HCT116 (cell line): ENCODE data around the gene PLEKHA5. TPM values are rescaled to one million over a fixed set of nuclear protein-coding genes. Genes with fewer than 3 reads are reported as not detected.

ENCODE experiments used
- ATAC-seq: fragments of 200-7000 bp; cut with Tn5 transposase; 2 replicates; pipeline ENCODE4 v1.9.1; 2020; ENCODE audit warnings: mild to moderate bottlenecking, moderate library complexity
- BruUV-seq: library from RNA; stranded (reverse); fragments of 400-500 nt; replicated peaks from 2 replicates; lab custom pipeline; 2021; lab: Mats Ljungman, UMichigan
- CTCF ChIA-PET: fragments of 300-600 bp; sonication (Branson Sonifier 250); formaldehyde crosslinking; loops from one replicate; lab custom pipeline; 2021; ENCODE audit warnings: antibody characterized with exemption; lab: Charles Lee
- POLR2A ChIA-PET: fragments of 300-600, 350-600 bp; sonication (Branson Sonifier 250); formaldehyde crosslinking; loops from one replicate; lab custom pipeline; 2021; ENCODE audit warnings: antibody characterized with exemption; lab: Charles Lee
- RAD21 ChIA-PET, 2 experiments: fragments of 300-600 bp; sonication (Branson Sonifier 250); formaldehyde crosslinking; loops; one replicate each; lab custom pipeline; 2023; ENCODE audit warnings: low total read pairs in 2 of 2; ENCODE audit not compliant: uncharacterized antibody in 2 of 2, unreplicated experiment in 2 of 2, low non-redundant PET in 1 of 2; lab: Charles Lee
- DNase-seq: peaks from one replicate; pipeline ENCODE4 v3.0.0-alpha.2; 2010; ENCODE audit warnings: low read depth, low spot score
- H2AFZ ChIP-seq: fragments of 200-600 bp; shearing (Covaris generic), sonication (generic); 2 replicates; pipeline ENCODE4 v1.6.1; 2017; ENCODE audit warnings: low read depth, mixed run types, mixed read lengths, antibody characterized with exemption, low read length; ENCODE audit not compliant: poor library complexity, severe bottlenecking
- H3K27ac ChIP-seq: 2 replicates; pipeline ENCODE4 v1.5.1; 2012; ENCODE audit warnings: low read depth, low read length
- H3K27me3 ChIP-seq: fragments of 200-600 bp; sonication (generic); 2 replicates; pipeline ENCODE4 v1.6.1; 2016; ENCODE audit warnings: mixed run types, low read length, mixed read lengths; ENCODE audit not compliant: insufficient read depth
- H3K36me3 ChIP-seq, 2 experiments: fragments of 200-500 bp in 1 of 2; fragments of 200-600 bp in 1 of 2; sonication (Bioruptor generic) in 1 of 2; sonication (generic) in 1 of 2; 2 replicates each; pipeline versions ENCODE4 v1.5.1 to v1.6.1; 2014 to 2016; ENCODE audit warnings: low read length in 2 of 2, inconsistent platforms in 1 of 2, mixed read lengths in 1 of 2, mixed run types in 1 of 2; ENCODE audit not compliant: insufficient read depth in 2 of 2, control insufficient read depth in 1 of 2
- H3K4me1 ChIP-seq, 2 experiments: fragments of 200-600 bp in 1 of 2; sonication (generic) in 1 of 2; 2 replicates each; pipeline versions ENCODE4 v1.5.1 to v1.6.1; 2012 to 2017; ENCODE audit warnings: low read length in 2 of 2, inconsistent platforms in 1 of 2, mild to moderate bottlenecking in 1 of 2, mixed read lengths in 1 of 2, mixed run types in 1 of 2, moderate library complexity in 1 of 2; ENCODE audit not compliant: insufficient read depth in 2 of 2, control insufficient read depth in 1 of 2
- H3K4me2 ChIP-seq: fragments of 200-600 bp; sonication (generic); 2 replicates; pipeline ENCODE4 v1.6.1; 2017; ENCODE audit warnings: mixed run types, low read length, mixed read lengths
- H3K4me3 ChIP-seq, 2 experiments: fragments of 200-600 bp in 1 of 2; sonication (generic) in 1 of 2; replicated peaks in 1 of 2; 2 replicates each; pipeline ENCODE4 v1.5.1; 2011 to 2016; ENCODE audit warnings: low read length in 2 of 2, control low read depth in 1 of 2, low read depth in 1 of 2, mild to moderate bottlenecking in 1 of 2, mixed read lengths in 1 of 2, mixed run types in 1 of 2
- H3K79me2 ChIP-seq: fragments of 200-600 bp; sonication (generic); 2 replicates; pipeline ENCODE4 v1.6.1; 2017; ENCODE audit warnings: mild to moderate bottlenecking, mixed run types, low read length, moderate library complexity, mixed read lengths; ENCODE audit not compliant: insufficient read depth
- H3K9ac ChIP-seq: fragments of 200-600 bp; sonication (generic); 2 replicates; pipeline ENCODE4 v1.6.1; 2016; ENCODE audit warnings: low read length, mixed read lengths
- H3K9me2 ChIP-seq: fragments of 200-600 bp; sonication (generic), shearing (Covaris generic); 2 replicates; pipeline ENCODE4 v1.6.1; 2017; ENCODE audit warnings: mixed run types, mild to moderate bottlenecking, moderate library complexity; ENCODE audit not compliant: insufficient read depth
- H3K9me3 ChIP-seq, 2 experiments: fragments of 200-500 bp in 1 of 2; fragments of 200-600 bp in 1 of 2; sonication (Bioruptor generic) in 1 of 2; sonication (generic) in 1 of 2; 2 replicates each; pipeline ENCODE4 v1.6.1; 2014 to 2017; ENCODE audit warnings: low read length in 2 of 2, mixed read lengths in 2 of 2, inconsistent platforms in 1 of 2, low read depth in 1 of 2, mild to moderate bottlenecking in 1 of 2, mixed run types in 1 of 2, moderate library complexity in 1 of 2; ENCODE audit not compliant: control insufficient read depth in 1 of 2, insufficient read depth in 1 of 2
- H4K20me1 ChIP-seq: fragments of 200-600 bp; sonication (generic), shearing (Covaris generic); 2 replicates; pipeline ENCODE4 v1.6.1; 2017; ENCODE audit warnings: mixed run types, mild to moderate bottlenecking, moderate library complexity; ENCODE audit not compliant: insufficient read depth
- ATF3 ChIP-seq: IDR thresholded peaks from 2 replicates; pipeline ENCODE4 v1.6.1; 2012
- CEBPB ChIP-seq: IDR thresholded peaks from 2 replicates; pipeline ENCODE4 v1.6.1; 2012; ENCODE audit warnings: low read depth
- JUND ChIP-seq: IDR thresholded peaks from 2 replicates; pipeline ENCODE4 v1.6.1; 2012
- REST ChIP-seq: IDR thresholded peaks from 2 replicates; pipeline ENCODE4 v1.6.1; 2012; ENCODE audit warnings: low read depth
- TCF7L2 ChIP-seq: IDR thresholded peaks from 2 replicates; pipeline ENCODE4 v1.7.0; 2011; ENCODE audit warnings: borderline replicate concordance, inconsistent platforms; ENCODE audit not compliant: insufficient read depth, insufficient read length; ENCODE audit errors: extremely low read depth
- YY1 ChIP-seq: IDR thresholded peaks from 2 replicates; pipeline ENCODE4 v1.6.1; 2011; ENCODE audit warnings: low read length, low read depth, moderate library complexity, mild to moderate bottlenecking; ENCODE audit not compliant: insufficient replicate concordance; ENCODE audit errors: extremely low read depth
- ZFX ChIP-seq: fragments of 450-650 bp; IDR thresholded peaks from 2 replicates; pipeline ENCODE4 v1.6.1; 2017
- intact Hi-C: fragments of 100-400 bp; cut with micrococcal nuclease; formaldehyde crosslinking; loops from 2 replicates; pipeline ENCODE4 v1.10.0; 2022
- total RNA-seq: library from RNA; stranded (reverse); gene quantifications from one replicate; pipeline ENCODE4 v1.2.1, GENCODE V29; 2021; ENCODE audit not compliant: unreplicated experiment

PLEKHA5 gene
- total RNA-seq, 1 experiment from 2014 or later = 18.9 TPM

GRCh38 chr12:19217446-19217845, 87.9 kb downstream of the PLEKHA5 start (continued):
- TF ChIP-seq YY1 = no peak

GRCh38 chr12:19220205-19220604, 90.7 kb downstream of the PLEKHA5 start:
- Histone ChIP-seq H3K4me2 (no peak overlapping the region), H3K27ac (no peak overlapping the region), H3K4me1 (no peaks in the 10 kb centered on the region), H3K9ac (no peak overlapping the region), H3K79me2 (peaks cover 18% of the 10 kb centered on the region), H3K27me3 (no peaks in the 10 kb centered on the region), H3K9me3 (no peaks in the 10 kb centered on the region), H3K9me2 (no peaks in the 10 kb centered on the region), H4K20me1 (no peaks in the 10 kb centered on the region), H3K36me3 (no peaks in the 10 kb centered on the region), H3K4me3 (no peak overlapping the region), H2AFZ (no peak overlapping the region)
- ATAC-seq = no peak
- TF ChIP-seq ZFX (no peak), REST (no peak), TCF7L2 (no peak), ATF3 (no peak), CEBPB (no peak), JUND (no peak)
- BruUV-seq = no TSS peak
- CTCF ChIA-PET = interaction anchor here (1.5 kb wide), 1 partner anchor 20 kb away, joined by 5 read pairs; no protein-coding TSS in a partner anchor
- intact Hi-C loops = no loop called here
- RAD21 ChIA-PET = no interaction called here
- POLR2A ChIA-PET = no interaction called here
- no peak for DNase-seq
